Keratinocyte (primary cell): ENCODE results near the gene PDXDC1. TPM values are rescaled to one million over a fixed set of nuclear protein-coding genes. Genes with fewer than 3 reads are reported as not detected.
"Not testable (repeated sequence)": the region's sequence is repeated elsewhere in the genome, so short reads cannot be mapped to it uniquely, and the experiment has no call there.

Experiments
- DNase-seq: peaks from one replicate; pipeline ENCODE4 v3.0.0-alpha.2; 2011; ENCODE audit warnings: low read depth, missing footprints, low spot score
- FAIRE-seq: peaks from 2 replicates; lab custom pipeline; 2011; peaks lifted over from hg19 to GRCh38; lab: Jason Lieb, UNC
- H2AFZ ChIP-seq: 2 replicates; pipeline ENCODE4 v1.6.0; 2012; ENCODE audit warnings: low read length, control low read depth, inconsistent platforms; ENCODE audit not compliant: control insufficient read depth
- H3K27ac ChIP-seq: 2 replicates; pipeline ENCODE4 v1.5.1; 2011; ENCODE audit warnings: low read length; ENCODE audit not compliant: control insufficient read depth, insufficient read depth
- H3K27me3 ChIP-seq: 3 replicates; pipeline ENCODE4 v1.6.0; 2011; ENCODE audit warnings: low read length; ENCODE audit not compliant: control insufficient read depth, insufficient read depth; ENCODE audit errors: extremely low read depth
- H3K36me3 ChIP-seq, 2 experiments: 2 replicates in 1 of 2; 3 replicates in 1 of 2; pipeline ENCODE4 v1.5.1; 2011; ENCODE audit warnings: low read length in 2 of 2, mild to moderate bottlenecking in 1 of 2; ENCODE audit not compliant: control insufficient read depth in 2 of 2, insufficient read depth in 2 of 2; ENCODE audit errors: extremely low read depth in 1 of 2
- H3K4me1 ChIP-seq: 3 replicates; pipeline ENCODE4 v1.5.1; 2011; ENCODE audit warnings: low read length; ENCODE audit not compliant: control insufficient read depth, insufficient read depth; ENCODE audit errors: extremely low read depth
- H3K4me2 ChIP-seq: 3 replicates; pipeline ENCODE4 v1.6.0; 2011; ENCODE audit warnings: low read depth, low read length; ENCODE audit not compliant: control insufficient read depth, insufficient read depth; ENCODE audit errors: extremely low read depth
- H3K4me3 ChIP-seq, 3 experiments: fragments of 200-600 bp in 1 of 3; sonication (generic) in 1 of 3; 2 replicates in 2 of 3; 3 replicates in 1 of 3; pipeline ENCODE4 v1.5.1; 2011 to 2016; ENCODE audit warnings: low read length in 3 of 3, mild to moderate bottlenecking in 3 of 3, control low read depth in 2 of 3, inconsistent platforms in 1 of 3, low read depth in 1 of 3, mixed read lengths in 1 of 3, mixed run types in 1 of 3, moderate library complexity in 1 of 3; ENCODE audit not compliant: control insufficient read depth in 2 of 3, insufficient read depth in 2 of 3; ENCODE audit errors: extremely low read depth in 1 of 3
- H3K79me2 ChIP-seq: 2 replicates; pipeline ENCODE4 v1.6.0; 2012; ENCODE audit warnings: low read length; ENCODE audit not compliant: control insufficient read depth, insufficient read depth
- H3K9ac ChIP-seq: 3 replicates; pipeline ENCODE4 v1.6.0; 2011; ENCODE audit warnings: low read length; ENCODE audit not compliant: control insufficient read depth, insufficient read depth; ENCODE audit errors: extremely low read depth
- H3K9me1 ChIP-seq: 3 replicates; pipeline ENCODE4 v1.6.0; 2011; ENCODE audit warnings: low read length; ENCODE audit not compliant: control insufficient read depth, insufficient read depth; ENCODE audit errors: extremely low read depth
- H3K9me3 ChIP-seq: 2 replicates; pipeline ENCODE4 v1.5.1; 2012; ENCODE audit warnings: low read depth, low read length; ENCODE audit not compliant: control insufficient read depth
- H4K20me1 ChIP-seq: 3 replicates; pipeline ENCODE4 v1.6.0; 2011; ENCODE audit warnings: low read length; ENCODE audit not compliant: control insufficient read depth, insufficient read depth; ENCODE audit errors: extremely low read depth
- dilution Hi-C: fragments of 300-500 bp; cut with MboI; formaldehyde crosslinking; loops from one replicate; pipeline ENCODE4 v1.7.0; 2020; ENCODE audit warnings: low sequenced_read_pairs; ENCODE audit not compliant: extremely low pct_ligation_motif_present
- polyA plus RNA-seq, 5 experiments: library from polyadenylated mRNA; depleted of rRNA in 3 of 5; stranded (reverse) in 3 of 5; stranded (forward) in 1 of 5; unstranded in 1 of 5; fragments of >200 nt; gene quantifications; 1 replicate in 1 of 5; 2 replicates in 3 of 5; 3 replicates in 1 of 5; pipeline versions ENCODE4 v1.2.1 to v1.2.3, GENCODE V29; 2011 to 2012; ENCODE audit warnings: missing spikeins in 2 of 5, low read depth in 1 of 5, low replicate concordance in 1 of 5

PDXDC1 gene
- polyA plus RNA-seq, 1 donor (not counting 4 experiments of a cell fraction or from before 2014, with no cell fraction given): 70.7 TPM

- H3K36me3 ChIP-seq, dilution Hi-C loops, H3K27me3 ChIP-seq, H3K9me1 ChIP-seq, FAIRE-seq, H3K4me3 ChIP-seq, H3K9ac ChIP-seq, H3K9me3 ChIP-seq, H3K4me1 ChIP-seq, H3K27ac ChIP-seq, DNase-seq, H2AFZ ChIP-seq, H3K4me2 ChIP-seq, H4K20me1 ChIP-seq: not testable (repeated sequence)
- H3K79me2 ChIP-seq: peaks cover 12% of the 10 kb centered on the region
Measured at GRCh38 chr16:14999845-15000244, 25.0 kb downstream of the PDXDC1 start.

- dilution Hi-C loops, FAIRE-seq: not testable (repeated sequence)
Measured at GRCh38 chr16:15002448-15002847, 27.6 kb downstream of the PDXDC1 start.

DNA sequence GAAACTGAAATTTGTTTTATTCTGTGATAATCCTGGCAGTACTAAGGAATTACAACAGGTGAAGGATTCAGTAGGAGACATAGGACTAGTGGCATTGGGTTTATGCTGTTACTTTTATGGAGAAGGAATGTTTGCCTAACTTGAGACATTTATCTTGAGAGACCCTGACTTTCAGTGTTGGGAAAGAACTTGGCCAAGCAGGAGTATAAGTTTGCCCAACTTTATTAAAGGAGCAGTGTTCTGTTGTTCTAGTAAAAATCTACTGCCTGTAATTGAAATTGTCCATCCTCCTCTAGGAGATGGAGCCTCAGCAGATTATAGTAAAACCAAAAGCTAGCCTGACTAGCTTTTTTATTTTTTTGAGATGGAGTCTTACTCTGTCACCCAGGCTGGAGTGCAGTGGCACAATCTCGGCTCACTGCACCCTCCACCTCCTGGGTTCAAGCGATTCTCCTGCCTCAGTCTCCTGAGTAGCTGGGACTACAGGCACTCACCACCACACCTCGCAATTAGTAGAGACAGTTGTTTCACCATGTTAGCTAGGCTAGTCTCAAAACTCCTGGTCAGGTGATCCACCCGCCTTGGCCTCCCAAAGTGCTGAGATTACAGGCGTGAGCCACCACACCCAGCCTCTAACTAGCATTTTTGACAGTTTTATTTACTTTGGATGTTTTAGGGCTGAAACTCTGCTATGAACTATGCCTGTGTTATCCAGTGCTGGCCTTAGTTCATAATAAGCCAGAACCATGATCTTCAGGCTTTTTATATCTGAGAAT, 30.7 kb downstream of the PDXDC1 start:
- dilution Hi-C loops, H3K27me3 ChIP-seq, DNase-seq, H3K9me3 ChIP-seq, H3K9me1 ChIP-seq, H3K27ac ChIP-seq, H4K20me1 ChIP-seq, H3K9ac ChIP-seq, H3K4me3 ChIP-seq, H2AFZ ChIP-seq, H3K36me3 ChIP-seq, H3K79me2 ChIP-seq, FAIRE-seq, H3K4me1 ChIP-seq, H3K4me2 ChIP-seq: not testable (repeated sequence)

More at GRCh38 chr16:15002448-15002847, 27.6 kb downstream of the PDXDC1 start:
- not testable (repeated sequence) for H3K4me2 ChIP-seq, H4K20me1 ChIP-seq, H2AFZ ChIP-seq, H3K27ac ChIP-seq, H3K9me1 ChIP-seq, H3K4me1 ChIP-seq, H3K27me3 ChIP-seq, H3K9me3 ChIP-seq, DNase-seq, H3K79me2 ChIP-seq, H3K4me3 ChIP-seq, H3K9ac ChIP-seq, H3K36me3 ChIP-seq

- H3K9me1 ChIP-seq, H3K9ac ChIP-seq, dilution Hi-C loops, H3K4me2 ChIP-seq, H3K36me3 ChIP-seq, H3K9me3 ChIP-seq, H3K4me1 ChIP-seq, H3K4me3 ChIP-seq, DNase-seq, H3K27me3 ChIP-seq, H3K79me2 ChIP-seq, FAIRE-seq, H4K20me1 ChIP-seq, H3K27ac ChIP-seq, H2AFZ ChIP-seq: not testable (repeated sequence)
Measured at GRCh38 chr16:15008647-15009046, 33.8 kb downstream of the PDXDC1 start.

DNA sequence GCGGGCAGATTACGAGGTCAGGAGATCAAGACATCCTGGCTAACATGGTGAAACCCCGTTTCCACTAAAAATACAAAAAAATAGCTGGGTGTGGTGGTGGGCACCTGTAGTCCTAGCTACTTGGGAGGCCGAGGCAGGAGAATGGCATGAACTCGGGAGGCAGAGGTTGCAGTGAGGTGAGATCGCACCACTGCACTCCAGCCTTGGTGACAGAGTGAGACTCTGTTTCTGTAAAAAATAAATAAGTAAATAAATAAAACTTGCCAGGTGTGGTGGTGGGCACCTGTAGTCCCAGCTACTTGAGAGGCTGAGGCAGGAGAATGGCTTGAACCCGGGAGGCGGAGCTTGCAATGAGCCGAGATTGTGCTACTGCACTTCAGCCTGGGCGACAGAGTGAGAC, 38.1 kb downstream of the PDXDC1 start:
- H2AFZ ChIP-seq, H3K9ac ChIP-seq, H3K4me1 ChIP-seq, dilution Hi-C loops, H3K9me1 ChIP-seq, H3K27me3 ChIP-seq, H3K27ac ChIP-seq, H4K20me1 ChIP-seq, FAIRE-seq, H3K9me3 ChIP-seq, H3K4me3 ChIP-seq, H3K79me2 ChIP-seq, DNase-seq, H3K4me2 ChIP-seq: not testable (repeated sequence)
- peaks cover 6 to 11% of the 10 kb centered on the region in 2 experiments for H3K36me3 ChIP-seq
